ENCODE results near the gene LARGE2. TPM values are rescaled to one million over a fixed set of nuclear protein-coding genes. Genes with fewer than 3 reads are reported as not detected.

The LARGE2 gene
- total and polyA plus RNA-seq, 2 experiments from 2014 or later, result 89.8 to 107 TPM

- TF ChIP-seq ZNF462 (CRISPR knock-in tag; IDR thresholded peaks at IDR 0.05), result no peak
- TF ChIP-seq ETS1 (IDR thresholded peaks at IDR 0.05), result no peak
- no peak for TF ChIP-seq ZNF114 (CRISPR knock-in tag; IDR thresholded peaks at IDR 0.05)
- TF ChIP-seq CTCF (conservative IDR thresholded peaks at IDR 0.05; ENCODE audit: low read depth in 2 of 2), result no peak
Observed at GRCh38 chr11:45925550-45925949, 3.1 kb downstream of the LARGE2 start (continued).

- no peaks in the 10 kb centered on the region; the same call in 2 of the 3 replicates for H3K9me3 Mint-ChIP-seq
- no peak overlapping the region for H3K4me3 Mint-ChIP-seq
- H3F3A ChIP-seq (replicated peaks; ENCODE audit: low read depth), result peaks cover 12% of the 10 kb centered on the region
- H4K20me1 ChIP-seq (replicated peaks; ENCODE audit: insufficient read depth), result peaks cover 6% of the 10 kb centered on the region; the same call in 1 of the 2 replicates
- ATAC-seq (no peak), DNase-seq (ENCODE audit: low spot score) (no peak)
- H3K4me3 ChIP-seq, result no peak overlapping the region
- peaks cover 45% of the 10 kb centered on the region for H3K36me3 Mint-ChIP-seq (ENCODE audit: low read depth)
- H3K9me2 ChIP-seq (ENCODE audit: insufficient read depth), result no peaks in the 10 kb centered on the region
- peaks cover 19% of the 10 kb centered on the region for H3K79me2 ChIP-seq (replicated peaks; ENCODE audit: insufficient read depth)
- no peaks in the 10 kb centered on the region for H3K36me3 ChIP-seq (ENCODE audit: insufficient read depth)
- H3K4me1 ChIP-seq (ENCODE audit: insufficient read depth), result peaks cover 15% of the 10 kb centered on the region
- no peak overlapping the region for H3K4me2 ChIP-seq
- peaks cover 19% of the 10 kb centered on the region for H3K27me3 Mint-ChIP-seq (ENCODE audit: insufficient read depth, low read depth, poor library complexity)
- H3K27me3 ChIP-seq (ENCODE audit: insufficient read depth), result peaks cover 2% of the 10 kb centered on the region; the same call in 1 of the 2 replicates
- H3K27ac Mint-ChIP-seq, result no peak overlapping the region
- no peak overlapping the region for H2AFZ ChIP-seq
- H3K4me1 Mint-ChIP-seq, result peaks cover 20% of the 10 kb centered on the region
- TF ChIP-seq ETS1 (IDR thresholded peaks at IDR 0.05) (no peak), NANOG (IDR thresholded peaks at IDR 0.05; ENCODE audit: borderline replicate concordance) (no peak)
- H3K27ac ChIP-seq (ENCODE audit: low read depth), result no peak overlapping the region
Observed at GRCh38 chr11:45926001-45926401, 3.5 kb downstream of the LARGE2 start.
